GM15510 (cell line): Measurements from ENCODE around the gene RELA.

Source experiments
- POLR2A ChIP-seq: IDR thresholded peaks from 3 replicates; pipeline ENCODE4 v1.6.1; 2011; ENCODE audit warnings: borderline replicate concordance; ENCODE audit not compliant: insufficient read length; ENCODE audit errors: extremely low read depth

RELA gene

GRCh38 chr11:65662799-65663638 is at the start of gene RELA:
Gene RELA (minus strand): TSS chr11:65662916. CDS start chr11:65662832, 84 bp downstream.
- peak; percentile 72 for TF ChIP-seq POLR2A

GRCh38 chr11:65711785-65712632 is 49.3 kb upstream of the RELA start, which contains the start of gene KAT5:
Gene KAT5 (plus strand): TSS chr11:65712252. CDS start chr11:65712268, 16 bp downstream.
- TF ChIP-seq POLR2A = peak; percentile 77

GRCh38 chr11:65710421-65710820 is 47.7 kb upstream of the RELA start:
- TF ChIP-seq POLR2A = no peak

- no peak for TF ChIP-seq POLR2A
Observed at GRCh38 chr11:65709661-65710060, 46.9 kb upstream of the RELA start.

GRCh38 chr11:65708451-65708850 is 45.7 kb upstream of the RELA start:
- no peak for TF ChIP-seq POLR2A

GRCh38 chr11:65703846-65704245 is 41.1 kb upstream of the RELA start:
- no peak for TF ChIP-seq POLR2A

- TF ChIP-seq POLR2A = no peak
Observed at GRCh38 chr11:65701686-65702085, 39.0 kb upstream of the RELA start.

GRCh38 chr11:65700399-65700798 is 37.7 kb upstream of the RELA start:
- no peak for TF ChIP-seq POLR2A

- TF ChIP-seq POLR2A = no peak
Observed at GRCh38 chr11:65699306-65699705, 36.6 kb upstream of the RELA start.

GRCh38 chr11:65698205-65698604 is 35.5 kb upstream of the RELA start:
- TF ChIP-seq POLR2A = no peak

GRCh38 chr11:65696802-65697552 is 34.3 kb upstream of the RELA start:
- TF ChIP-seq POLR2A = no peak

GRCh38 chr11:65695459-65696241 is 32.9 kb upstream of the RELA start:
- TF ChIP-seq POLR2A = no peak

GRCh38 chr11:65692367-65692766 is 29.7 kb upstream of the RELA start:
- TF ChIP-seq POLR2A = no peak

GRCh38 chr11:65685981-65686380 is 23.3 kb upstream of the RELA start:
- TF ChIP-seq POLR2A = no peak
